HCT116 (cell line): ENCODE results near the gene PPP1R1A. TPM values are rescaled to one million over a fixed set of nuclear protein-coding genes. Genes with fewer than 3 reads are reported as not detected.

Experiments used
- ATAC-seq: fragments of 200-7000 bp; cut with Tn5 transposase; 2 replicates; pipeline ENCODE4 v1.9.1; 2020; ENCODE audit warnings: mild to moderate bottlenecking, moderate library complexity
- BruUV-seq: library from RNA; stranded (reverse); fragments of 400-500 nt; replicated peaks from 2 replicates; lab custom pipeline; 2021; lab: Mats Ljungman, UMichigan
- CTCF ChIA-PET: fragments of 300-600 bp; sonication (Branson Sonifier 250); formaldehyde crosslinking; loops from one replicate; lab custom pipeline; 2021; ENCODE audit warnings: antibody characterized with exemption; lab: Charles Lee
- POLR2A ChIA-PET: fragments of 300-600, 350-600 bp; sonication (Branson Sonifier 250); formaldehyde crosslinking; loops from one replicate; lab custom pipeline; 2021; ENCODE audit warnings: antibody characterized with exemption; lab: Charles Lee
- RAD21 ChIA-PET, 2 experiments: fragments of 300-600 bp; sonication (Branson Sonifier 250); formaldehyde crosslinking; loops; one replicate each; lab custom pipeline; 2023; ENCODE audit warnings: low total read pairs in 2 of 2; ENCODE audit not compliant: uncharacterized antibody in 2 of 2, unreplicated experiment in 2 of 2, low non-redundant PET in 1 of 2; lab: Charles Lee
- DNase-seq: peaks from one replicate; pipeline ENCODE4 v3.0.0-alpha.2; 2010; ENCODE audit warnings: low read depth, low spot score
- H2AFZ ChIP-seq: fragments of 200-600 bp; shearing (Covaris generic), sonication (generic); 2 replicates; pipeline ENCODE4 v1.6.1; 2017; ENCODE audit warnings: low read depth, mixed run types, mixed read lengths, antibody characterized with exemption, low read length; ENCODE audit not compliant: poor library complexity, severe bottlenecking
- H3K27ac ChIP-seq: 2 replicates; pipeline ENCODE4 v1.5.1; 2012; ENCODE audit warnings: low read depth, low read length
- H3K27me3 ChIP-seq: fragments of 200-600 bp; sonication (generic); 2 replicates; pipeline ENCODE4 v1.6.1; 2016; ENCODE audit warnings: mixed run types, low read length, mixed read lengths; ENCODE audit not compliant: insufficient read depth
- H3K36me3 ChIP-seq, 2 experiments: fragments of 200-500 bp in 1 of 2; fragments of 200-600 bp in 1 of 2; sonication (Bioruptor generic) in 1 of 2; sonication (generic) in 1 of 2; 2 replicates each; pipeline versions ENCODE4 v1.5.1 to v1.6.1; 2014 to 2016; ENCODE audit warnings: low read length in 2 of 2, inconsistent platforms in 1 of 2, mixed read lengths in 1 of 2, mixed run types in 1 of 2; ENCODE audit not compliant: insufficient read depth in 2 of 2, control insufficient read depth in 1 of 2
- H3K4me1 ChIP-seq, 2 experiments: fragments of 200-600 bp in 1 of 2; sonication (generic) in 1 of 2; 2 replicates each; pipeline versions ENCODE4 v1.5.1 to v1.6.1; 2012 to 2017; ENCODE audit warnings: low read length in 2 of 2, inconsistent platforms in 1 of 2, mild to moderate bottlenecking in 1 of 2, mixed read lengths in 1 of 2, mixed run types in 1 of 2, moderate library complexity in 1 of 2; ENCODE audit not compliant: insufficient read depth in 2 of 2, control insufficient read depth in 1 of 2
- H3K4me2 ChIP-seq: fragments of 200-600 bp; sonication (generic); 2 replicates; pipeline ENCODE4 v1.6.1; 2017; ENCODE audit warnings: mixed run types, low read length, mixed read lengths
- H3K4me3 ChIP-seq, 2 experiments: fragments of 200-600 bp in 1 of 2; sonication (generic) in 1 of 2; replicated peaks in 1 of 2; 2 replicates each; pipeline ENCODE4 v1.5.1; 2011 to 2016; ENCODE audit warnings: low read length in 2 of 2, control low read depth in 1 of 2, low read depth in 1 of 2, mild to moderate bottlenecking in 1 of 2, mixed read lengths in 1 of 2, mixed run types in 1 of 2
- H3K79me2 ChIP-seq: fragments of 200-600 bp; sonication (generic); 2 replicates; pipeline ENCODE4 v1.6.1; 2017; ENCODE audit warnings: mild to moderate bottlenecking, mixed run types, low read length, moderate library complexity, mixed read lengths; ENCODE audit not compliant: insufficient read depth
- H3K9ac ChIP-seq: fragments of 200-600 bp; sonication (generic); 2 replicates; pipeline ENCODE4 v1.6.1; 2016; ENCODE audit warnings: low read length, mixed read lengths
- H3K9me2 ChIP-seq: fragments of 200-600 bp; sonication (generic), shearing (Covaris generic); 2 replicates; pipeline ENCODE4 v1.6.1; 2017; ENCODE audit warnings: mixed run types, mild to moderate bottlenecking, moderate library complexity; ENCODE audit not compliant: insufficient read depth
- H3K9me3 ChIP-seq, 2 experiments: fragments of 200-500 bp in 1 of 2; fragments of 200-600 bp in 1 of 2; sonication (Bioruptor generic) in 1 of 2; sonication (generic) in 1 of 2; 2 replicates each; pipeline ENCODE4 v1.6.1; 2014 to 2017; ENCODE audit warnings: low read length in 2 of 2, mixed read lengths in 2 of 2, inconsistent platforms in 1 of 2, low read depth in 1 of 2, mild to moderate bottlenecking in 1 of 2, mixed run types in 1 of 2, moderate library complexity in 1 of 2; ENCODE audit not compliant: control insufficient read depth in 1 of 2, insufficient read depth in 1 of 2
- H4K20me1 ChIP-seq: fragments of 200-600 bp; sonication (generic), shearing (Covaris generic); 2 replicates; pipeline ENCODE4 v1.6.1; 2017; ENCODE audit warnings: mixed run types, mild to moderate bottlenecking, moderate library complexity; ENCODE audit not compliant: insufficient read depth
- CBX3 ChIP-seq: IDR thresholded peaks from 2 replicates; pipeline ENCODE4 v1.6.1; 2012; ENCODE audit warnings: low read depth
- CEBPB ChIP-seq: IDR thresholded peaks from 2 replicates; pipeline ENCODE4 v1.6.1; 2012; ENCODE audit warnings: low read depth
- EGR1 ChIP-seq: IDR thresholded peaks from 2 replicates; pipeline ENCODE4 v1.6.1; 2012; ENCODE audit warnings: low read depth
- ELF1 ChIP-seq: IDR thresholded peaks from 2 replicates; pipeline ENCODE4 v1.6.1; 2012; ENCODE audit warnings: low read depth, borderline replicate concordance
- EZH2 ChIP-seq: fragments of 200-600 bp; sonication (generic); IDR thresholded peaks from 2 replicates; pipeline ENCODE4 v1.6.1; 2017; ENCODE audit warnings: antibody characterized with exemption, mixed run types
- EZH2phosphoT487 ChIP-seq: fragments of 200-600 bp; IDR thresholded peaks from 2 replicates; pipeline ENCODE4 v1.6.1; 2018; ENCODE audit warnings: antibody characterized with exemption, borderline replicate concordance
- JUND ChIP-seq: IDR thresholded peaks from 2 replicates; pipeline ENCODE4 v1.6.1; 2012
- POLR2A ChIP-seq: IDR thresholded peaks from 2 replicates; pipeline ENCODE4 v1.7.0; 2011; ENCODE audit warnings: borderline replicate concordance; ENCODE audit not compliant: insufficient read depth, insufficient read length; ENCODE audit errors: extremely low read depth
- POLR2AphosphoS5 ChIP-seq: IDR thresholded peaks from 2 replicates; pipeline ENCODE4 v1.6.1; 2011; ENCODE audit warnings: mild to moderate bottlenecking, low read depth, low read length, moderate library complexity
- RAD21 ChIP-seq: IDR thresholded peaks from 2 replicates; pipeline ENCODE4 v1.6.1; 2012; ENCODE audit warnings: low read depth, mild to moderate bottlenecking
- SIN3A ChIP-seq: IDR thresholded peaks from 2 replicates; pipeline ENCODE4 v1.6.1; 2012; ENCODE audit warnings: low read depth
- SP1 ChIP-seq: IDR thresholded peaks from 2 replicates; pipeline ENCODE4 v1.6.1; 2012; ENCODE audit warnings: low read depth
- YY1 ChIP-seq: IDR thresholded peaks from 2 replicates; pipeline ENCODE4 v1.6.1; 2011; ENCODE audit warnings: low read length, low read depth, moderate library complexity, mild to moderate bottlenecking; ENCODE audit not compliant: insufficient replicate concordance; ENCODE audit errors: extremely low read depth
- ZFX ChIP-seq: fragments of 450-650 bp; IDR thresholded peaks from 2 replicates; pipeline ENCODE4 v1.6.1; 2017
- ZNF274 ChIP-seq: fragments of 200-500 bp; sonication (Bioruptor generic); IDR thresholded peaks from 2 replicates; pipeline ENCODE4 v1.6.1; 2014; ENCODE audit warnings: mild to moderate bottlenecking, low read depth, low read length, inconsistent platforms
- intact Hi-C: fragments of 100-400 bp; cut with micrococcal nuclease; formaldehyde crosslinking; loops from 2 replicates; pipeline ENCODE4 v1.10.0; 2022
- total RNA-seq: library from RNA; stranded (reverse); gene quantifications from one replicate; pipeline ENCODE4 v1.2.1, GENCODE V29; 2021; ENCODE audit not compliant: unreplicated experiment
- TF ChIP-seq, protein P1 (sequence below): IDR thresholded peaks from 2 replicates; pipeline ENCODE4 v1.6.1; 2012; ENCODE audit warnings: low read depth
- TF ChIP-seq, protein P2 (sequence below): IDR thresholded peaks from 2 replicates; pipeline ENCODE4 v1.6.1; 2011; ENCODE audit warnings: mild to moderate bottlenecking, low read length, moderate library complexity; ENCODE audit not compliant: insufficient replicate concordance; ENCODE audit errors: extremely low read depth
- TF ChIP-seq, protein P3 (sequence below): IDR thresholded peaks from 2 replicates; pipeline ENCODE4 v1.6.1; 2012

The PPP1R1A gene
- total RNA-seq, 1 experiment from 2014 or later: 0.61 TPM

DNA sequence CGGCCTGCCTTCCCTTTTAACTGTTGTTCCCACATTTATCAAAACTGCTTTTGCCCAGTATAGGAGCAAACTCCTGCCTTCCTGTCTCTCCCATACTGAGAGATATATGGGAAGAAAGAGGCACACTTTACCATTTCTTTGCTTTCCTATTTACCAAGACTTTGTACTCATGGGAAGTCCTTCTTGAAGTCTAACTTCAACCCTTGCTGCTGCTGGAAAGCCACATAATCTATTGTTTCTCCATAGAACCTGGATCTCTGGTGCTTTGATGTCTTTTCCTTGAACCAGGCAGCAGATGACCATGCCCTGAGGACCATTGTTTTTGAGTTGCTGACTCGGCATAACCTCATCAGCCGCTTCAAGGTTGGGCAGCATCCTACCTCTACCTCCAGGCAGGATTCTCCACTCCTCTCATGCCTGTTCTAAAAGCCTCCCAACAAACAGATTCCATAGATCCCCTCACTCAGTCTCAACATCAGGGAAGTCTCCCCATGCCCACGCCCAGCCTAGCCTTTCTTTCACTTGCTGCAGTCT is 18.4 kb downstream of the PPP1R1A start (continued):
- TF ChIP-seq, protein P1, sequence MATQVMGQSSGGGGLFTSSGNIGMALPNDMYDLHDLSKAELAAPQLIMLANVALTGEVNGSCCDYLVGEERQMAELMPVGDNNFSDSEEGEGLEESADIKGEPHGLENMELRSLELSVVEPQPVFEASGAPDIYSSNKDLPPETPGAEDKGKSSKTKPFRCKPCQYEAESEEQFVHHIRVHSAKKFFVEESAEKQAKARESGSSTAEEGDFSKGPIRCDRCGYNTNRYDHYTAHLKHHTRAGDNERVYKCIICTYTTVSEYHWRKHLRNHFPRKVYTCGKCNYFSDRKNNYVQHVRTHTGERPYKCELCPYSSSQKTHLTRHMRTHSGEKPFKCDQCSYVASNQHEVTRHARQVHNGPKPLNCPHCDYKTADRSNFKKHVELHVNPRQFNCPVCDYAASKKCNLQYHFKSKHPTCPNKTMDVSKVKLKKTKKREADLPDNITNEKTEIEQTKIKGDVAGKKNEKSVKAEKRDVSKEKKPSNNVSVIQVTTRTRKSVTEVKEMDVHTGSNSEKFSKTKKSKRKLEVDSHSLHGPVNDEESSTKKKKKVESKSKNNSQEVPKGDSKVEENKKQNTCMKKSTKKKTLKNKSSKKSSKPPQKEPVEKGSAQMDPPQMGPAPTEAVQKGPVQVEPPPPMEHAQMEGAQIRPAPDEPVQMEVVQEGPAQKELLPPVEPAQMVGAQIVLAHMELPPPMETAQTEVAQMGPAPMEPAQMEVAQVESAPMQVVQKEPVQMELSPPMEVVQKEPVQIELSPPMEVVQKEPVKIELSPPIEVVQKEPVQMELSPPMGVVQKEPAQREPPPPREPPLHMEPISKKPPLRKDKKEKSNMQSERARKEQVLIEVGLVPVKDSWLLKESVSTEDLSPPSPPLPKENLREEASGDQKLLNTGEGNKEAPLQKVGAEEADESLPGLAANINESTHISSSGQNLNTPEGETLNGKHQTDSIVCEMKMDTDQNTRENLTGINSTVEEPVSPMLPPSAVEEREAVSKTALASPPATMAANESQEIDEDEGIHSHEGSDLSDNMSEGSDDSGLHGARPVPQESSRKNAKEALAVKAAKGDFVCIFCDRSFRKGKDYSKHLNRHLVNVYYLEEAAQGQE: no peak

DNA sequence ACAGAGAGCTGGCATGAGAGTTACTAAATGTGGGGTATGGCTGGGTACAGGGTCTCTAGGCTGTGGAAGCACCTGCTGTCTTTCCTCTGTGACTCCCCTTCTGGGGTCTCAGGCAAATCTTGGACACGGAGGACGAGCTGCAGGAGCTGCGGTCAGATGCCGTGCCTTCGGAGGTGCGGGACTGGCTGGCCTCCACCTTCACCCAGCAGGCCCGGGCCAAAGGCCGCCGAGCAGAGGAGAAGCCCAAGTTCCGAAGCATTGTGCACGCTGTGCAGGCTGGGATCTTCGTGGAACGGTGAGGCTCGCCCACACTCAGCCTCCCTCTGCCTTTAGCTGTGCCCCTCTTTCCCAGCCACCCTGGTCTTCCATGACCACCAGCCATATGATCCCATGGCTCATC is 19.4 kb downstream of the PPP1R1A start:
- no peak overlapping the region for H3K4me2 ChIP-seq
- H3K9me3 ChIP-seq: no peaks in the 10 kb centered on the region
- ChIA-PET RAD21 (no interaction called here), CTCF (no interaction called here), POLR2A (no interaction called here)
- DNase-seq (no peak), ATAC-seq (no peak)
- H3K9ac ChIP-seq: no peak overlapping the region
- H3K27me3 ChIP-seq: peaks cover 26% of the 10 kb centered on the region; the same call in 1 of the 2 replicates
- H3K4me3 ChIP-seq: no peak overlapping the region
- no peaks in the 10 kb centered on the region for H3K79me2 ChIP-seq
- no peaks in the 10 kb centered on the region for H4K20me1 ChIP-seq
- no peaks in the 10 kb centered on the region for H3K9me2 ChIP-seq
- H3K36me3 ChIP-seq: no peaks in the 10 kb centered on the region
- no peak overlapping the region for H2AFZ ChIP-seq
- TF ChIP-seq SP1: no peak
- no peak for TF ChIP-seq EZH2
- TF ChIP-seq, protein P2, sequence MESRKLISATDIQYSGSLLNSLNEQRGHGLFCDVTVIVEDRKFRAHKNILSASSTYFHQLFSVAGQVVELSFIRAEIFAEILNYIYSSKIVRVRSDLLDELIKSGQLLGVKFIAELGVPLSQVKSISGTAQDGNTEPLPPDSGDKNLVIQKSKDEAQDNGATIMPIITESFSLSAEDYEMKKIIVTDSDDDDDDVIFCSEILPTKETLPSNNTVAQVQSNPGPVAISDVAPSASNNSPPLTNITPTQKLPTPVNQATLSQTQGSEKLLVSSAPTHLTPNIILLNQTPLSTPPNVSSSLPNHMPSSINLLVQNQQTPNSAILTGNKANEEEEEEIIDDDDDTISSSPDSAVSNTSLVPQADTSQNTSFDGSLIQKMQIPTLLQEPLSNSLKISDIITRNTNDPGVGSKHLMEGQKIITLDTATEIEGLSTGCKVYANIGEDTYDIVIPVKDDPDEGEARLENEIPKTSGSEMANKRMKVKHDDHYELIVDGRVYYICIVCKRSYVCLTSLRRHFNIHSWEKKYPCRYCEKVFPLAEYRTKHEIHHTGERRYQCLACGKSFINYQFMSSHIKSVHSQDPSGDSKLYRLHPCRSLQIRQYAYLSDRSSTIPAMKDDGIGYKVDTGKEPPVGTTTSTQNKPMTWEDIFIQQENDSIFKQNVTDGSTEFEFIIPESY: no peak
- no peak for TF ChIP-seq POLR2AphosphoS5
- no peak for TF ChIP-seq RAD21
- TF ChIP-seq, protein P1: no peak
- TF ChIP-seq ZFX: no peak
- TF ChIP-seq, protein P3, sequence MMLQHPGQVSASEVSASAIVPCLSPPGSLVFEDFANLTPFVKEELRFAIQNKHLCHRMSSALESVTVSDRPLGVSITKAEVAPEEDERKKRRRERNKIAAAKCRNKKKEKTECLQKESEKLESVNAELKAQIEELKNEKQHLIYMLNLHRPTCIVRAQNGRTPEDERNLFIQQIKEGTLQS: no peak
- no peak for TF ChIP-seq YY1
- no peak for TF ChIP-seq EZH2phosphoT487
- no peak for TF ChIP-seq CEBPB
- TF ChIP-seq ZNF274: no peak
- TF ChIP-seq JUND: no peak
- TF ChIP-seq ELF1: no peak
- no peak for TF ChIP-seq CBX3
- TF ChIP-seq EGR1: no peak
- no peak for TF ChIP-seq POLR2A
- no peak for TF ChIP-seq SIN3A
- no peak overlapping the region for H3K27ac ChIP-seq
- intact Hi-C loops: no loop called here
- no TSS peak for BruUV-seq
- H3K4me1 ChIP-seq: no peaks in the 10 kb centered on the region
